Liver (tissue), 9 donors: ENCODE measurements around the gene ASIC2. TPM values are rescaled to one million over a fixed set of nuclear protein-coding genes. Genes with fewer than 3 reads are reported as not detected.

ENCODE experiments used
- DNase-seq: peaks from one replicate; pipeline ENCODE4 v3.0.0-alpha.2; 2017; ENCODE audit warnings: low spot score
- H3K27ac ChIP-seq, 2 donors: one replicate each; pipeline ENCODE4 v1.7.0; 2013; ENCODE audit warnings: inconsistent platforms in 2 of 2, low read length in 2 of 2, control low read depth in 1 of 2, low read depth in 1 of 2, mild to moderate bottlenecking in 1 of 2
- H3K27me3 ChIP-seq, 4 donors: one replicate each; pipeline versions ENCODE4 v1.6.1 to v1.7.0; 2013; ENCODE audit warnings: low read length in 3 of 4, inconsistent platforms in 1 of 4, mild to moderate bottlenecking in 1 of 4, moderate library complexity in 1 of 4; ENCODE audit not compliant: control insufficient read depth in 4 of 4, insufficient read depth in 4 of 4
- H3K36me3 ChIP-seq, 4 donors: one replicate each; pipeline versions ENCODE4 v1.6.1 to v1.7.0; 2013; ENCODE audit warnings: low read length in 3 of 4, mild to moderate bottlenecking in 3 of 4, low read depth in 1 of 4, moderate library complexity in 1 of 4; ENCODE audit not compliant: control insufficient read depth in 4 of 4, insufficient read depth in 3 of 4
- H3K4me1 ChIP-seq, 4 donors: one replicate each; pipeline versions ENCODE4 v1.6.1 to v1.7.0; 2013; ENCODE audit warnings: low read length in 3 of 4, mild to moderate bottlenecking in 3 of 4, moderate library complexity in 1 of 4; ENCODE audit not compliant: control insufficient read depth in 4 of 4, insufficient read depth in 4 of 4
- H3K4me3 ChIP-seq, 3 donors: one replicate each; pipeline versions ENCODE4 v1.6.1 to v1.7.0; 2013; ENCODE audit warnings: low read length in 3 of 3, control low read depth in 1 of 3, low read depth in 1 of 3, mild to moderate bottlenecking in 1 of 3
- H3K9ac ChIP-seq, 2 donors: one replicate each; pipeline ENCODE4 v1.7.0; 2013; ENCODE audit warnings: low read length in 2 of 2, mild to moderate bottlenecking in 2 of 2, moderate library complexity in 2 of 2, control low read depth in 1 of 2, low read depth in 1 of 2
- H3K9me3 ChIP-seq, 4 donors: one replicate each; pipeline versions ENCODE4 v1.6.1 to v1.7.0; 2013; ENCODE audit warnings: low read length in 3 of 4; ENCODE audit not compliant: control insufficient read depth in 4 of 4
- EGR1 ChIP-seq, 2 donors: IDR thresholded peaks; 2 replicates each; pipeline ENCODE4 v1.6.1; 2016 to 2018; ENCODE audit warnings: antibody characterized with exemption in 2 of 2, low read depth in 2 of 2
- FOXA1 ChIP-seq: IDR thresholded peaks from 2 replicates; pipeline ENCODE4 v1.6.1; 2016; ENCODE audit warnings: antibody characterized with exemption
- GABPA ChIP-seq, 2 donors: IDR thresholded peaks in 1 of 2; conservative IDR thresholded peaks in 1 of 2; 2 replicates each; pipeline ENCODE4 v1.6.1; 2016; ENCODE audit warnings: antibody characterized with exemption in 2 of 2, mild to moderate bottlenecking in 1 of 2, moderate library complexity in 1 of 2
- HNF4A ChIP-seq, 2 donors: conservative IDR thresholded peaks; 2 replicates each; pipeline ENCODE4 v1.6.1; 2016; ENCODE audit warnings: antibody characterized with exemption in 2 of 2, mild to moderate bottlenecking in 2 of 2
- HNF4G ChIP-seq: IDR thresholded peaks from 2 replicates; pipeline ENCODE4 v1.6.1; 2016; ENCODE audit warnings: antibody characterized with exemption
- JUND ChIP-seq, 2 donors: IDR thresholded peaks; 2 replicates each; pipeline ENCODE4 v1.6.1; 2016; ENCODE audit warnings: antibody characterized with exemption in 2 of 2
- NR2F2 ChIP-seq: IDR thresholded peaks from 2 replicates; pipeline ENCODE4 v1.6.1; 2016; ENCODE audit warnings: antibody characterized with exemption
- RAD21 ChIP-seq, 2 donors: IDR thresholded peaks; 2 replicates each; pipeline ENCODE4 v1.6.1; 2016; ENCODE audit warnings: antibody characterized with exemption in 2 of 2, mild to moderate bottlenecking in 2 of 2
- RXRA ChIP-seq, 2 donors: IDR thresholded peaks; 2 replicates each; pipeline ENCODE4 v1.6.1; 2017 to 2018; ENCODE audit warnings: antibody characterized with exemption in 2 of 2, mild to moderate bottlenecking in 1 of 2
- SP1 ChIP-seq: IDR thresholded peaks from 2 replicates; pipeline ENCODE4 v1.6.1; 2018; ENCODE audit warnings: antibody characterized with exemption, mild to moderate bottlenecking
- TAF1 ChIP-seq: conservative IDR thresholded peaks from 2 replicates; pipeline ENCODE4 v1.6.1; 2016; ENCODE audit warnings: antibody characterized with exemption, mild to moderate bottlenecking
- YY1 ChIP-seq: IDR thresholded peaks from 2 replicates; pipeline ENCODE4 v1.6.1; 2016; ENCODE audit warnings: antibody characterized with exemption, mild to moderate bottlenecking
- WGBS: extraction: QIAGEN DNeasy Blood & Tissue Kit; methylation state at CpG from one replicate; pipeline ENCODE4 v1.1.7; 2013; 5-methylcytosine and 5-hydroxymethylcytosine counted together
- polyA plus RNA-seq, 2 donors: library from polyadenylated mRNA; stranded (reverse) in 1 of 2; unstranded in 1 of 2; fragments of 200-250 nt in 1 of 2; fragments of >200 nt in 1 of 2; fragmentation: Nextera tagmentation in 1 of 2; extraction: Ambion mirVana in 1 of 2; gene quantifications; one replicate each; pipeline versions ENCODE4 v1.2.1 to v1.2.3, GENCODE V29; 2013 to 2015
- total RNA-seq, 2 donors: library from RNA; depleted of rRNA; stranded (reverse); fragments of >200 nt; gene quantifications; one replicate each; pipeline ENCODE4 v1.2.3, GENCODE V29; 2014
- TF ChIP-seq, protein P1 (sequence below): IDR thresholded peaks from 2 replicates; pipeline ENCODE4 v1.6.1; 2016; ENCODE audit warnings: antibody characterized with exemption
- TF ChIP-seq, protein P2 (sequence below): IDR thresholded peaks from 2 replicates; pipeline ENCODE4 v1.6.1; 2016; ENCODE audit warnings: antibody characterized with exemption
- TF ChIP-seq, protein P3 (sequence below): fragments of 150-350 bp; IDR thresholded peaks from 2 replicates; pipeline ENCODE4 v1.5.1; 2017; ENCODE audit warnings: improper control_type of control experiment, low read depth, low read length; ENCODE audit not compliant: missing input control
- TF ChIP-seq, protein P4 (sequence below): IDR thresholded peaks from 2 replicates; pipeline ENCODE4 v1.6.1; 2016; ENCODE audit warnings: antibody characterized with exemption
- TF ChIP-seq, protein P5 (sequence below): IDR thresholded peaks from 2 replicates; pipeline ENCODE4 v1.6.1; 2016; ENCODE audit warnings: antibody characterized with exemption, mild to moderate bottlenecking
- donor health status: healthy.
- donor health status: healthy.
- donor health status: healthy.
- donor health status: healthy.
- donor health status: healthy.

The ASIC2 gene
- total and polyA plus RNA-seq, 4 donors: under 0.01 TPM; not detected in 3

DNA sequence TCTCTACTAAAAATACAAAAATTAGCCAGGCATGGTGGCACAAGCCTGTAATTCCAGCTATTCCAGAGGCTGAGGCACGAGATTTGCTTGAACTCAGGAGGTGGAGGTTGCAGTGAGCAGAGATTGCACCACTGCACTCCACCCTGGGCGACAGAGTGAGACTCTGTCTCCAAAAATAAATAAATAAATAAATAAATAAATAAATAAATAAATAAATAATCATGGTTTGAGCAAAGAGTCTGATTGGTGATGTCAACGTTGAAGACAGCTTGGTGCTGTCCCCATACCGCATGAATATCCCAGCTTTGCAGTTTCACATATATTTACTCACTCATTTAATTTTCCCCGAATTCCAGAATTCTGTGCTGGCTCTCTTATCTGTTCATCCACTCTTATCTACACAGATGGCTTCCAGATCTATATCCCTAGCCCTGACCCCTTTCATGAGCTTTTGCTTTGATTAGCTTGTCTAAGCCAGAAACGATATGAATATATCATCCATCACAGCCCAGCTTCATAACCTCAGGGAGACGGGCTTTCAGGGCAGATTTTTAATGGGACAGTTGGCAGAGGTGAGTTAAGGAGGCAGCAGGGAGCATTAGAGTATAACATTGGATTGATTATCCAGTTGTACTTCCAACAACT, 210.4 kb downstream of the ASIC2 start:
- Histone ChIP-seq H3K9ac (no peak overlapping the region), H3K4me3 (no peak overlapping the region), H3K4me1 (no peaks in the 10 kb centered on the region), H3K36me3 (no peaks in the 10 kb centered on the region), H3K27ac (no peak overlapping the region), H3K9me3 (no peaks in the 10 kb centered on the region), H3K27me3 (peaks cover 0 to 7% (median 0%) of the 10 kb centered on the region in 4 donors)
- WGBS: 78% methylated on average over 7 of the region's 7 CpGs
- TF ChIP-seq RXRA (IDR thresholded peaks at IDR 0.05) (no peak), HNF4A (conservative IDR thresholded peaks at IDR 0.05) (no peak), HNF4G (no peak)
- TF ChIP-seq, protein P1, sequence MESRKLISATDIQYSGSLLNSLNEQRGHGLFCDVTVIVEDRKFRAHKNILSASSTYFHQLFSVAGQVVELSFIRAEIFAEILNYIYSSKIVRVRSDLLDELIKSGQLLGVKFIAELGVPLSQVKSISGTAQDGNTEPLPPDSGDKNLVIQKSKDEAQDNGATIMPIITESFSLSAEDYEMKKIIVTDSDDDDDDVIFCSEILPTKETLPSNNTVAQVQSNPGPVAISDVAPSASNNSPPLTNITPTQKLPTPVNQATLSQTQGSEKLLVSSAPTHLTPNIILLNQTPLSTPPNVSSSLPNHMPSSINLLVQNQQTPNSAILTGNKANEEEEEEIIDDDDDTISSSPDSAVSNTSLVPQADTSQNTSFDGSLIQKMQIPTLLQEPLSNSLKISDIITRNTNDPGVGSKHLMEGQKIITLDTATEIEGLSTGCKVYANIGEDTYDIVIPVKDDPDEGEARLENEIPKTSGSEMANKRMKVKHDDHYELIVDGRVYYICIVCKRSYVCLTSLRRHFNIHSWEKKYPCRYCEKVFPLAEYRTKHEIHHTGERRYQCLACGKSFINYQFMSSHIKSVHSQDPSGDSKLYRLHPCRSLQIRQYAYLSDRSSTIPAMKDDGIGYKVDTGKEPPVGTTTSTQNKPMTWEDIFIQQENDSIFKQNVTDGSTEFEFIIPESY: no peak
- no peak for DNase-seq

DNA sequence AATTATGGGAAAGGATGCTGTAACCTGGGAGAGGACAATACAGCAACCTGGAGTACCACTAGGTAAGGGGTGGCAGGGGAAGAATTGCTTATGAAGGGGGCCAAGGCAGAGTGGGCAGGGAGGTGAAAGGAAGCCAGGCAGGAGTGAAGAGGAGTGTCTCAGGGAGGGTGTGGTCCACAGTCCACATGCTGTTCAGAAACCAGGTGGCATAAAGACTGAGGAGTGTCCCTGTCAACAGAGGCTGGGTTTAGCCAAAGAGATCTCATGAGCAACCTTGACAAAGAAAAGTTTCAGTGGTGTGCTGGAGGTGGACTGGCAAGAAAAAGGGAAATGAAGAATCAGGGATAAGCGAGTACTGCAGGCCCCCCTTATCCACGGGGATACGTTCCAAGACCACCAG, 213.0 kb downstream of the ASIC2 start:
- Histone ChIP-seq H3K4me1 (no peaks in the 10 kb centered on the region), H3K27ac (no peak overlapping the region), H3K27me3 (peaks cover 0 to 7% (median 2%) of the 10 kb centered on the region in 4 donors), H3K9ac (no peak overlapping the region), H3K36me3 (no peaks in the 10 kb centered on the region), H3K4me3 (no peak overlapping the region), H3K9me3 (no peaks in the 10 kb centered on the region)
- WGBS: 75% methylated on average over 3 of the region's 3 CpGs
- DNase-seq: no peak
- TF ChIP-seq, protein P2, sequence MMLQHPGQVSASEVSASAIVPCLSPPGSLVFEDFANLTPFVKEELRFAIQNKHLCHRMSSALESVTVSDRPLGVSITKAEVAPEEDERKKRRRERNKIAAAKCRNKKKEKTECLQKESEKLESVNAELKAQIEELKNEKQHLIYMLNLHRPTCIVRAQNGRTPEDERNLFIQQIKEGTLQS: no peak
- TF ChIP-seq JUND (IDR thresholded peaks at IDR 0.05) (no peak), RAD21 (IDR thresholded peaks at IDR 0.05) (no peak), GABPA (IDR thresholded peaks at IDR 0.05 in 1 of 2, conservative IDR thresholded peaks at IDR 0.05 in 1 of 2) (no peak), NR2F2 (no peak), TAF1 (no peak), SP1 (no peak), HNF4A (conservative IDR thresholded peaks at IDR 0.05) (no peak), HNF4G (no peak), FOXA1 (no peak), YY1 (no peak), RXRA (IDR thresholded peaks at IDR 0.05) (no peak), EGR1 (IDR thresholded peaks at IDR 0.05; ENCODE audit: low read depth in 2 of 2) (no peak)
- TF ChIP-seq, protein P3, sequence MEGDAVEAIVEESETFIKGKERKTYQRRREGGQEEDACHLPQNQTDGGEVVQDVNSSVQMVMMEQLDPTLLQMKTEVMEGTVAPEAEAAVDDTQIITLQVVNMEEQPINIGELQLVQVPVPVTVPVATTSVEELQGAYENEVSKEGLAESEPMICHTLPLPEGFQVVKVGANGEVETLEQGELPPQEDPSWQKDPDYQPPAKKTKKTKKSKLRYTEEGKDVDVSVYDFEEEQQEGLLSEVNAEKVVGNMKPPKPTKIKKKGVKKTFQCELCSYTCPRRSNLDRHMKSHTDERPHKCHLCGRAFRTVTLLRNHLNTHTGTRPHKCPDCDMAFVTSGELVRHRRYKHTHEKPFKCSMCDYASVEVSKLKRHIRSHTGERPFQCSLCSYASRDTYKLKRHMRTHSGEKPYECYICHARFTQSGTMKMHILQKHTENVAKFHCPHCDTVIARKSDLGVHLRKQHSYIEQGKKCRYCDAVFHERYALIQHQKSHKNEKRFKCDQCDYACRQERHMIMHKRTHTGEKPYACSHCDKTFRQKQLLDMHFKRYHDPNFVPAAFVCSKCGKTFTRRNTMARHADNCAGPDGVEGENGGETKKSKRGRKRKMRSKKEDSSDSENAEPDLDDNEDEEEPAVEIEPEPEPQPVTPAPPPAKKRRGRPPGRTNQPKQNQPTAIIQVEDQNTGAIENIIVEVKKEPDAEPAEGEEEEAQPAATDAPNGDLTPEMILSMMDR: no peak
- TF ChIP-seq, protein P4, sequence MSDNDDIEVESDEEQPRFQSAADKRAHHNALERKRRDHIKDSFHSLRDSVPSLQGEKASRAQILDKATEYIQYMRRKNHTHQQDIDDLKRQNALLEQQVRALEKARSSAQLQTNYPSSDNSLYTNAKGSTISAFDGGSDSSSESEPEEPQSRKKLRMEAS: no peak
- TF ChIP-seq, protein P1: no peak
- TF ChIP-seq, protein P5, sequence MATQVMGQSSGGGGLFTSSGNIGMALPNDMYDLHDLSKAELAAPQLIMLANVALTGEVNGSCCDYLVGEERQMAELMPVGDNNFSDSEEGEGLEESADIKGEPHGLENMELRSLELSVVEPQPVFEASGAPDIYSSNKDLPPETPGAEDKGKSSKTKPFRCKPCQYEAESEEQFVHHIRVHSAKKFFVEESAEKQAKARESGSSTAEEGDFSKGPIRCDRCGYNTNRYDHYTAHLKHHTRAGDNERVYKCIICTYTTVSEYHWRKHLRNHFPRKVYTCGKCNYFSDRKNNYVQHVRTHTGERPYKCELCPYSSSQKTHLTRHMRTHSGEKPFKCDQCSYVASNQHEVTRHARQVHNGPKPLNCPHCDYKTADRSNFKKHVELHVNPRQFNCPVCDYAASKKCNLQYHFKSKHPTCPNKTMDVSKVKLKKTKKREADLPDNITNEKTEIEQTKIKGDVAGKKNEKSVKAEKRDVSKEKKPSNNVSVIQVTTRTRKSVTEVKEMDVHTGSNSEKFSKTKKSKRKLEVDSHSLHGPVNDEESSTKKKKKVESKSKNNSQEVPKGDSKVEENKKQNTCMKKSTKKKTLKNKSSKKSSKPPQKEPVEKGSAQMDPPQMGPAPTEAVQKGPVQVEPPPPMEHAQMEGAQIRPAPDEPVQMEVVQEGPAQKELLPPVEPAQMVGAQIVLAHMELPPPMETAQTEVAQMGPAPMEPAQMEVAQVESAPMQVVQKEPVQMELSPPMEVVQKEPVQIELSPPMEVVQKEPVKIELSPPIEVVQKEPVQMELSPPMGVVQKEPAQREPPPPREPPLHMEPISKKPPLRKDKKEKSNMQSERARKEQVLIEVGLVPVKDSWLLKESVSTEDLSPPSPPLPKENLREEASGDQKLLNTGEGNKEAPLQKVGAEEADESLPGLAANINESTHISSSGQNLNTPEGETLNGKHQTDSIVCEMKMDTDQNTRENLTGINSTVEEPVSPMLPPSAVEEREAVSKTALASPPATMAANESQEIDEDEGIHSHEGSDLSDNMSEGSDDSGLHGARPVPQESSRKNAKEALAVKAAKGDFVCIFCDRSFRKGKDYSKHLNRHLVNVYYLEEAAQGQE: no peak
